Esophagus (tissue), 2 donors: ENCODE data around the gene PGBD1. TPM values are rescaled to one million over a fixed set of nuclear protein-coding genes. Genes with fewer than 3 reads are reported as not detected.

Source experiments
- H3K27ac ChIP-seq, 2 donors: one replicate each; pipeline ENCODE4 v1.5.1; 2013; ENCODE audit warnings: low read depth in 2 of 2, mild to moderate bottlenecking in 2 of 2, inconsistent platforms in 1 of 2, low read length in 1 of 2, moderate library complexity in 1 of 2
- H3K27me3 ChIP-seq, 2 donors: one replicate each; pipeline ENCODE4 v1.6.1; 2013; ENCODE audit warnings: low read length in 2 of 2, control low read depth in 1 of 2, mild to moderate bottlenecking in 1 of 2; ENCODE audit not compliant: insufficient read depth in 2 of 2, control insufficient read depth in 1 of 2
- H3K36me3 ChIP-seq, 2 donors: one replicate each; pipeline ENCODE4 v1.6.1; 2013; ENCODE audit warnings: low read length in 1 of 2; ENCODE audit not compliant: control insufficient read depth in 2 of 2, insufficient read depth in 2 of 2
- H3K4me1 ChIP-seq, 2 donors: one replicate each; pipeline ENCODE4 v1.6.1; 2013; ENCODE audit warnings: low read length in 1 of 2; ENCODE audit not compliant: control insufficient read depth in 2 of 2, insufficient read depth in 2 of 2
- H3K4me3 ChIP-seq, 2 donors: one replicate each; pipeline ENCODE4 v1.5.1; 2013; ENCODE audit warnings: low read length in 2 of 2, mild to moderate bottlenecking in 2 of 2, low read depth in 1 of 2, moderate library complexity in 1 of 2
- H3K9me3 ChIP-seq, 2 donors: one replicate each; pipeline ENCODE4 v1.6.1; 2013; ENCODE audit warnings: mild to moderate bottlenecking in 2 of 2, low read depth in 1 of 2, low read length in 1 of 2, moderate library complexity in 1 of 2; ENCODE audit not compliant: control insufficient read depth in 2 of 2, insufficient read depth in 1 of 2
- WGBS, 2 donors: extraction: QIAGEN DNeasy Blood & Tissue Kit; methylation state at CpG; one replicate each; pipeline ENCODE4 v1.1.7; 2013; 5-methylcytosine and 5-hydroxymethylcytosine counted together
- polyA plus RNA-seq, 2 donors: library from polyadenylated mRNA; stranded (reverse); fragments of 200-250 nt; gene quantifications; one replicate each; pipeline ENCODE4 v1.2.3, GENCODE V29; 2013
- donor health status: healthy with polysubstance abuse.
- donor health status: Bipolar disorder and iron deficiency.

PGBD1 gene, protein sequence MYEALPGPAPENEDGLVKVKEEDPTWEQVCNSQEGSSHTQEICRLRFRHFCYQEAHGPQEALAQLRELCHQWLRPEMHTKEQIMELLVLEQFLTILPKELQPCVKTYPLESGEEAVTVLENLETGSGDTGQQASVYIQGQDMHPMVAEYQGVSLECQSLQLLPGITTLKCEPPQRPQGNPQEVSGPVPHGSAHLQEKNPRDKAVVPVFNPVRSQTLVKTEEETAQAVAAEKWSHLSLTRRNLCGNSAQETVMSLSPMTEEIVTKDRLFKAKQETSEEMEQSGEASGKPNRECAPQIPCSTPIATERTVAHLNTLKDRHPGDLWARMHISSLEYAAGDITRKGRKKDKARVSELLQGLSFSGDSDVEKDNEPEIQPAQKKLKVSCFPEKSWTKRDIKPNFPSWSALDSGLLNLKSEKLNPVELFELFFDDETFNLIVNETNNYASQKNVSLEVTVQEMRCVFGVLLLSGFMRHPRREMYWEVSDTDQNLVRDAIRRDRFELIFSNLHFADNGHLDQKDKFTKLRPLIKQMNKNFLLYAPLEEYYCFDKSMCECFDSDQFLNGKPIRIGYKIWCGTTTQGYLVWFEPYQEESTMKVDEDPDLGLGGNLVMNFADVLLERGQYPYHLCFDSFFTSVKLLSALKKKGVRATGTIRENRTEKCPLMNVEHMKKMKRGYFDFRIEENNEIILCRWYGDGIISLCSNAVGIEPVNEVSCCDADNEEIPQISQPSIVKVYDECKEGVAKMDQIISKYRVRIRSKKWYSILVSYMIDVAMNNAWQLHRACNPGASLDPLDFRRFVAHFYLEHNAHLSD
- 1 to 10 TPM; 1.3 to 1.7 TPM for polyA plus RNA-seq

- Histone ChIP-seq H3K36me3 (peaks cover 0 to 5% of the 10 kb centered on the region in 2 donors), H3K4me1 (no peaks in the 10 kb centered on the region), H3K27ac (no peak within 1 kb of the TSS), H3K27me3 (no peaks in the 10 kb centered on the region), H3K9me3 (peaks cover 0 to 3% of the 10 kb centered on the region in 2 donors), H3K4me3 (peak within 1 kb of the TSS; percentile 56 to 63)
- WGBS, 2 donors = 1% methylated on average over 50 of the region's 50 CpGs
Measured at GRCh38 chr6:28281288-28282064, at the start of gene PGBD1. PGBD1 (plus strand) TSS chr6:28281572; CDS start chr6:28283814, 2,242 bp downstream.

DNA sequence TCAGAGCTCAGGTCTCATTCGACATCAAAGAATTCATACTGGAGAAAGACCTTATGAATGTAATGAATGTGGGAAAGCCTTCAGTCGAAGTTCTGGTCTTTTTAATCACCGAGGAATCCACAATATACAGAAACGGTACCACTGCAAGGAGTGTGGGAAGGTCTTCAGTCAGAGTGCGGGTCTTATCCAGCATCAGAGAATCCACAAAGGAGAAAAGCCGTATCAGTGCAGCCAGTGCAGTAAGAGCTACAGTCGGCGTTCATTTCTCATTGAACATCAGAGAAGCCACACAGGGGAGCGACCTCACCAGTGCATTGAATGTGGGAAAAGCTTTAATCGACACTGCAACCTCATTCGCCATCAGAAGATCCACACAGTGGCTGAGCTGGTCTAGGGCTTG, 48.6 kb upstream of the PGBD1 start:
- no peak overlapping the region for H3K27ac ChIP-seq
- WGBS, 2 donors = 96 to 97% methylated on average over 11 of the region's 11 CpGs

GRCh38 chr6:28235912-28236452, 45.4 kb upstream of the PGBD1 start:
- Histone ChIP-seq H3K27ac (no peak overlapping the region), H3K9me3 (no peaks in the 10 kb centered on the region), H3K4me1 (no peaks in the 10 kb centered on the region), H3K4me3 (no peak overlapping the region), H3K27me3 (no peaks in the 10 kb centered on the region), H3K36me3 (peaks cover 0 to 6% of the 10 kb centered on the region in 2 donors)
- WGBS, 2 donors = 92 to 94% methylated on average over 3 of the region's 3 CpGs

More for the DNA sequence above, 48.6 kb upstream of the PGBD1 start:
- H3K27me3 ChIP-seq = no peaks in the 10 kb centered on the region
- H3K36me3 ChIP-seq = peaks cover 2 to 9% of the 10 kb centered on the region in 2 donors
- H3K9me3 ChIP-seq = no peaks in the 10 kb centered on the region
- no peak overlapping the region for H3K4me3 ChIP-seq
- H3K4me1 ChIP-seq = no peaks in the 10 kb centered on the region

DNA sequence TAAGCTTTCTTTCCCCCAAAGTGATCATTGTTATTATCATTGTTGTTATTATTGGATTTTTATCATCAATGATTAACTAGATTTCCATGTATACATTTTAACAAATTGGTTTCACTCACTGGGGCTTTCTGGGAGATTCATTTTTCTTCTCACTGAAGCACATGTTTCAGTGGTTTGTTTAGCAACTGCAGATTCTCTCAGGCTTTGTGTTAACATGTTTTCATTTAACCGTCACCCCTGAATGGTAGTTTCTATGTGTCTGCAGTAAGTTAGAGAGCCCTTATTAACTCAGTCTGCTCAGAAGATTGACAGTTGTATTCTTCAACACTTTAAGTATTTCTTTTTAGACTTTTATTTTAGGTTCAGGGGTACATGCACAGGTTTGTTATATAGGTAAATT, 41.7 kb upstream of the PGBD1 start:
- 79 to 85% methylated on average over 1 of the region's 1 CpG for WGBS, 2 donors
- Histone ChIP-seq H3K9me3 (no peaks in the 10 kb centered on the region), H3K36me3 (no peaks in the 10 kb centered on the region), H3K27ac (no peak overlapping the region), H3K4me3 (no peak overlapping the region), H3K27me3 (no peaks in the 10 kb centered on the region), H3K4me1 (no peaks in the 10 kb centered on the region)

- Histone ChIP-seq H3K4me3 (no peak overlapping the region), H3K27me3 (no peaks in the 10 kb centered on the region), H3K9me3 (no peaks in the 10 kb centered on the region), H3K36me3 (peaks cover 0 to 4% of the 10 kb centered on the region in 2 donors), H3K27ac (no peak overlapping the region), H3K4me1 (no peaks in the 10 kb centered on the region)
- 92 to 96% methylated on average over 1 of the region's 1 CpG for WGBS, 2 donors
Measured at GRCh38 chr6:28240471-28240870, 40.9 kb upstream of the PGBD1 start.

- H3K36me3 ChIP-seq = peaks cover 10 to 15% of the 10 kb centered on the region in 2 donors
- no peak overlapping the region for H3K4me3 ChIP-seq
- no peaks in the 10 kb centered on the region for H3K27me3 ChIP-seq
- H3K27ac ChIP-seq = no peak overlapping the region
- H3K4me1 ChIP-seq = no peaks in the 10 kb centered on the region
- H3K9me3 ChIP-seq = no peaks in the 10 kb centered on the region
- 93 to 97% methylated on average over 3 of the region's 3 CpGs for WGBS, 2 donors
Measured at GRCh38 chr6:28243946-28244345, 37.4 kb upstream of the PGBD1 start.

- no peaks in the 10 kb centered on the region for H3K9me3 ChIP-seq
Measured at GRCh38 chr6:28245206-28245941, 36.0 kb upstream of the PGBD1 start.

GRCh38 chr6:28248916-28249315, 32.5 kb upstream of the PGBD1 start:
- 70% methylated on average over 1 of the region's 1 CpG for WGBS, 2 donors
- Histone ChIP-seq H3K36me3 (peaks cover 10 to 15% of the 10 kb centered on the region in 2 donors), H3K27ac (no peak overlapping the region), H3K27me3 (no peaks in the 10 kb centered on the region), H3K4me3 (no peak overlapping the region), H3K9me3 (no peaks in the 10 kb centered on the region), H3K4me1 (peaks cover 0 to 3% of the 10 kb centered on the region in 2 donors)

More at GRCh38 chr6:28245206-28245941, 36.0 kb upstream of the PGBD1 start:
- Histone ChIP-seq H3K36me3 (peaks cover 10 to 15% of the 10 kb centered on the region in 2 donors), H3K27me3 (no peaks in the 10 kb centered on the region), H3K27ac (no peak overlapping the region), H3K4me1 (no peaks in the 10 kb centered on the region), H3K4me3 (no peak overlapping the region)
- 92 to 94% methylated on average over 6 of the region's 6 CpGs for WGBS, 2 donors
